NCI-H187 treated with DMSO at 0.1 percent for 48 hours (cell line): ENCODE data around the gene ZDHHC14.
"Not testable (repeated sequence)": the region's sequence is repeated elsewhere in the genome, so short reads cannot be mapped to it uniquely, and the experiment has no call there.

ENCODE experiments used
- DNase-seq: peaks from one replicate; lab custom pipeline; 2025; lab: John Stamatoyannopoulos, UW

Gene ZDHHC14

GRCh38 chr6:157552820-157553485, 172.0 kb downstream of the ZDHHC14 start:
- DNase-seq = no peak

GRCh38 chr6:157554747-157555146, 173.8 kb downstream of the ZDHHC14 start:
- DNase-seq = no peak

GRCh38 chr6:157555455-157556143, 174.6 kb downstream of the ZDHHC14 start:
- DNase-seq = no peak

- DNase-seq = no peak
These were observed 175.2 kb downstream of the ZDHHC14 start for GRCh38 chr6:157556144-157556645.

- DNase-seq = peak; percentile 23
These were observed 175.9 kb downstream of the ZDHHC14 start for GRCh38 chr6:157556671-157557430.

- no peak for DNase-seq
These were observed 176.6 kb downstream of the ZDHHC14 start for GRCh38 chr6:157557559-157557958.

GRCh38 chr6:157558049-157558448, 177.1 kb downstream of the ZDHHC14 start:
- DNase-seq = no peak

GRCh38 chr6:157558487-157559200, 177.7 kb downstream of the ZDHHC14 start:
- no peak for DNase-seq

GRCh38 chr6:157559201-157559756, 178.3 kb downstream of the ZDHHC14 start:
- DNase-seq = no peak

GRCh38 chr6:157560063-157560462, 179.1 kb downstream of the ZDHHC14 start:
- DNase-seq = not testable (repeated sequence)

GRCh38 chr6:157560691-157561413, 179.9 kb downstream of the ZDHHC14 start:
- DNase-seq = no peak

GRCh38 chr6:157561414-157561790, 180.4 kb downstream of the ZDHHC14 start:
- DNase-seq = peak; percentile 5

GRCh38 chr6:157561929-157562810, 181.2 kb downstream of the ZDHHC14 start:
- DNase-seq = no peak

GRCh38 chr6:157562997-157563396, 182.0 kb downstream of the ZDHHC14 start:
- DNase-seq = no peak

GRCh38 chr6:157563611-157564284, 182.8 kb downstream of the ZDHHC14 start:
- no peak for DNase-seq

- no peak for DNase-seq
These were observed 187.7 kb downstream of the ZDHHC14 start for GRCh38 chr6:157568702-157569101.

- no peak for DNase-seq
These were observed 188.6 kb downstream of the ZDHHC14 start for GRCh38 chr6:157569543-157569942.

- no peak for DNase-seq
These were observed 189.1 kb downstream of the ZDHHC14 start for GRCh38 chr6:157570104-157570503.

GRCh38 chr6:157570752-157571151, 189.8 kb downstream of the ZDHHC14 start:
- DNase-seq = no peak

GRCh38 chr6:157571269-157571668, 190.3 kb downstream of the ZDHHC14 start:
- no peak for DNase-seq
